Gastroesophageal sphincter (tissue), 4 donors: ENCODE results near the gene UMPS. TPM values are rescaled to one million over a fixed set of nuclear protein-coding genes. Genes with fewer than 3 reads are reported as not detected.

Experiments used
- ATAC-seq: fragments of 150-250 bp; one replicate; pipeline ENCODE4 v1.9.1; 2016; ENCODE audit warnings: mild to moderate bottlenecking, moderate library complexity
- H3K27ac ChIP-seq, 4 donors: fragments of 200-600 bp; sonication (generic) in 3 of 4; 1 replicate in 3 of 4; 2 replicates in 1 of 4; pipeline ENCODE4 v1.5.1; 2016 to 2019
- H3K27me3 ChIP-seq: fragments of 200-600 bp; sonication (generic); one replicate; pipeline ENCODE4 v1.5.1; 2019
- H3K36me3 ChIP-seq, 2 donors: fragments of 200-600 bp; sonication (generic); one replicate each; pipeline ENCODE4 v1.5.1; 2019; ENCODE audit warnings: control low read depth in 1 of 2
- H3K4me1 ChIP-seq, 3 donors: fragments of 200-600 bp; sonication (generic); 1 replicate in 2 of 3; 2 replicates in 1 of 3; pipeline ENCODE4 v1.5.1; 2016 to 2019; ENCODE audit warnings: control low read depth in 2 of 3
- H3K4me3 ChIP-seq, 2 donors: fragments of 200-600 bp; sonication (generic); one replicate each; pipeline ENCODE4 v1.5.1; 2019; ENCODE audit warnings: mild to moderate bottlenecking in 1 of 2, moderate library complexity in 1 of 2
- H3K9me3 ChIP-seq, 3 donors: fragments of 200-600 bp; sonication (generic); one replicate each; pipeline ENCODE4 v1.5.1; 2017 to 2019; ENCODE audit warnings: control low read depth in 2 of 3
- CTCF ChIP-seq, 4 experiments: fragments of 200-600 bp in 2 of 4; fragments of 450-650 bp in 2 of 4; sonication (generic) in 1 of 4; IDR thresholded peaks; one replicate each; pipeline ENCODE4 v1.5.1; 2017 to 2019; ENCODE audit warnings: antibody characterized with exemption in 4 of 4, mild to moderate bottlenecking in 2 of 4, moderate library complexity in 2 of 4
- EP300 ChIP-seq: sonication (generic); formaldehyde crosslinking; IDR thresholded peaks from one replicate; pipeline ENCODE4 v1.6.1; 2017; ENCODE audit warnings: antibody characterized with exemption, mild to moderate bottlenecking
- POLR2A ChIP-seq, 2 donors: fragments of 450-650 bp; IDR thresholded peaks; one replicate each; pipeline ENCODE4 v1.6.1; 2017; ENCODE audit warnings: antibody characterized with exemption in 2 of 2, mild to moderate bottlenecking in 2 of 2, moderate library complexity in 1 of 2
- POLR2AphosphoS5 ChIP-seq: sonication (generic); formaldehyde crosslinking; IDR thresholded peaks from one replicate; pipeline ENCODE4 v1.6.1; 2017; ENCODE audit warnings: antibody characterized with exemption
- WGBS, 2 donors: methylation state at CpG; one replicate each; pipeline ENCODE4 v1.1.5; 2018; ENCODE audit warnings: low coverage in 1 of 2; 5-methylcytosine and 5-hydroxymethylcytosine counted together
- total RNA-seq, 4 donors: library from RNA; depleted of rRNA; stranded (reverse); fragments of >200 nt; gene quantifications; one replicate each; pipeline ENCODE4 v1.1.0, GENCODE V29; 2016

Gene UMPS
- total RNA-seq, 4 donors from 2014 or later, result 18.5 to 24.3 (median 20.7) TPM

DNA sequence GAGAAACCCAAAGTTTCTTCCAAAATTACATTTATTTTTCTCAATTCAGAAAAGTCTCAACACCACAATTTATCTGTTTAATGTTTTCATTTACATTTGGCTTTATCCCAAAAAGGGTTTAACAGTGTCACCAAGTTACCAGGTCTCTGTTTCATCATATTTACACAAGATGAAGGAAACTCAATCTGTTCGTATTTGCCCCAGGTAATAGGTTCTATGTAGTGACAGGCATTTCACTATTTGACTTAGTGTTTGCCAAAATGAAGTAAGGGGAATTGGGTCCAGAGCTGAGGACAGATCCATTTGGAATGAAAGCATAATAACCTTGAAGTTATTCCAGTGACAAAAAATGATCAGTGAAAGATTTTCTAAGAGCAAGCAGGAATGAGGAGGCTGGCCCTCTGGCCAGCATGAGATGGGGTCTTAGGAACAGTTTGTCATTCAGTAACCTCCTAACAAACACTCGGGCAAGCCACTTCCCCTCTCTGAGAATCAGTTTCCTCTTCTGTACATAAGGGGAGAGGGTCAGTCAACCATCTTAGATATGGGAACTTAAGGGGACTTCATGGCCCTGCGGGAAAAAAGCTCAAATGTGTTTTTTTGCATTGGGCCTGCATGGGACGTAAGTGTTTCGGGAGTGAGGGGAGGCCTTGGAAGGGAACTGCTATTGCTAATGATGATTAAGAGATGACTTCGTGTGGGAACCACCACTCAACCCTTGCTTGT is 31.8 kb downstream of the UMPS start:
- no peak for ATAC-seq
- 51 to 69% methylated on average over 4 to 6 of the region's 6 CpGs for WGBS, 2 donors
- Histone ChIP-seq H3K27me3 (no peaks in the 10 kb centered on the region), H3K4me1 (peaks cover 0 to 19% (median 0%) of the 10 kb centered on the region in 3 donors), H3K9me3 (no peaks in the 10 kb centered on the region), H3K27ac (peak overlapping the region; percentile 57 to 73 (median 66)), H3K36me3 (peaks cover 0 to 45% of the 10 kb centered on the region in 2 donors), H3K4me3 (no peak overlapping the region)
- TF ChIP-seq POLR2A (IDR thresholded peaks at IDR 0.05) (no peak), POLR2AphosphoS5 (no peak), CTCF (IDR thresholded peaks at IDR 0.05) (no peak), EP300 (no peak)

- no peak for ATAC-seq
- H3K27ac ChIP-seq, result peak overlapping the region in 3 of 4 donors; percentile 63 to 73 (median 69)
- H3K9me3 ChIP-seq, result no peaks in the 10 kb centered on the region
- WGBS, 2 donors, result 83 to 88% methylated on average over 4 of the region's 4 CpGs
- H3K27me3 ChIP-seq, result no peaks in the 10 kb centered on the region
- no peak overlapping the region for H3K4me3 ChIP-seq
- H3K36me3 ChIP-seq, result peaks cover 0 to 51% of the 10 kb centered on the region in 2 donors
- TF ChIP-seq POLR2AphosphoS5 (no peak), CTCF (IDR thresholded peaks at IDR 0.05) (no peak), POLR2A (IDR thresholded peaks at IDR 0.05) (no peak), EP300 (no peak)
- peaks cover 0 to 19% (median 0%) of the 10 kb centered on the region in 3 donors for H3K4me1 ChIP-seq
Observed at GRCh38 chr3:124762661-124763011, 32.4 kb downstream of the UMPS start.

DNA sequence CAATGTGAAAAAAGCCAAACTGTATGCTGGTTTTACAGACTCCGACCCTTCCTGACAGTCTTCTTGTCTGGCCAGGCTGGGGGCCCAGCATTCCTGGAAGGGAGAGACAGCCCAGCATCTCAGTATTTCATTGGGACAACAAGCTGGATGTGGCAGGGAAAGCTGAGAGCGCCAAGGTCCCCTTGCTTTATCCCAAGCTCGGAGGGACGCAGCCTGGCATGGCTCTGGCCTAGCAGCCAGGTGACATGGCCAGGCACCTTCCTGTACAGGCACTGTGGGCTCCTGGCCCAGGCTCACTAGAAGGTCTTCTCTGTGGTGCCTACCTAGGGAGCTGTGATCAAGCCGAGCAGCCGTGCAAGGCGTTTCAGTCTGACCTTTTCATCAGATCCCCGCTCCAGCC is 33.0 kb downstream of the UMPS start:
- ATAC-seq, result no peak
- TF ChIP-seq POLR2A (IDR thresholded peaks at IDR 0.05) (no peak), CTCF (IDR thresholded peaks at IDR 0.05) (no peak), EP300 (no peak), POLR2AphosphoS5 (no peak)
- H3K36me3 ChIP-seq, result peaks cover 0 to 56% of the 10 kb centered on the region in 2 donors
- no peaks in the 10 kb centered on the region for H3K27me3 ChIP-seq
- peaks cover 0 to 19% (median 0%) of the 10 kb centered on the region in 3 donors for H3K4me1 ChIP-seq
- no peaks in the 10 kb centered on the region for H3K9me3 ChIP-seq
- peak overlapping the region in 1 of 4 donors; percentile 73 for H3K27ac ChIP-seq
- no peak overlapping the region for H3K4me3 ChIP-seq
- 73 to 100% methylated on average over 1 to 2 of the region's 8 CpGs for whole genome bisulfite sequencing, 2 donors

DNA sequence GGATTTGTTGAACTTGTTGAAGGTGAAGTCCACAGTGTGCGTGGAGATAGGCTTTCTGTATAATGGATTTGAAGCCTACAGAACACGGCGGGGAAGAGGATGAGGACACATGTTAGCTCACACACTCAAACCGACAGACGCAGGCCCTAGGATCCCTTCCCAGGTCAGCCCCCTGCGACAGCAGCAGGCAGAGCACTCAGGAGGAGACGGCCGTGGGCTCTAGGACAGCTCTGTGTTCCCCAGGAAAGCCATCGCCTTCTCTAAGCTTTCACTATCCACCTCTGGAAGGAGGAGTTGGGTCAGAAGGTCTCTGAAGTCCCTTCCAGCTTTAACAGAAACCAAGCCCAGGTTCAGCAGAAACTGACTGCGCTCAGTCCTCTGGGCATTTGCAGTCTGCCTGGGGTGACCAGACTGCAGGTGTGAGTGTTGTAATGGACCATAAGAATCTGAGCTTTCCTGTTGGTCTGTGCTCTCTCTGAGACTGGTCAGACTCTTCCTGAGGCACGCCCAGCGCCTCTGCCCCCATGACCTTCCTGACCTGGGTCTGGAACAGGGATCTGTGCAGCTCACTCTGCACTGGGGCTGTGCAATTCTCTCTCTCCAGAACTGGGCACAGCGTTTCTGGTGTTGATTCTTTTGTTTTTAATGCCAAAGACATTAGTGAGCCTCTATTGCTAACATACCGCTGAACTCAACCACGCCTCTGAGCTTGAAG is 33.5 kb downstream of the UMPS start:
- Histone ChIP-seq H3K27me3 (no peaks in the 10 kb centered on the region), H3K9me3 (no peaks in the 10 kb centered on the region), H3K4me3 (no peak overlapping the region), H3K36me3 (peaks cover 0 to 62% of the 10 kb centered on the region in 2 donors), H3K4me1 (peaks cover 0 to 19% (median 0%) of the 10 kb centered on the region in 3 donors), H3K27ac (peak overlapping the region in 1 of 4 donors; percentile 73)
- no peak for ATAC-seq
- WGBS, 2 donors, result 73 to 89% methylated on average over 3 to 5 of the region's 15 CpGs
- TF ChIP-seq POLR2A (IDR thresholded peaks at IDR 0.05), result no peak
- no peak for TF ChIP-seq POLR2AphosphoS5
- TF ChIP-seq EP300, result no peak
- no peak for TF ChIP-seq CTCF (IDR thresholded peaks at IDR 0.05)
